GM21381 (cell line): ENCODE data around the gene GINS2.

ENCODE experiments used
- ATAC-seq: cut with Tn5 transposase; IDR thresholded peaks from one replicate; pipeline ENCODE4 v1.9.1; 2021; ENCODE audit warnings: mild to moderate bottlenecking, moderate library complexity; ENCODE audit not compliant: unreplicated experiment

Gene GINS2

GRCh38 chr16:85690469-85691064, 1.8 kb upstream of the GINS2 start:
- no peak for ATAC-seq

GRCh38 chr16:85689950-85690320, 1.2 kb upstream of the GINS2 start:
- no peak for ATAC-seq

GRCh38 chr16:85689285-85689949, 663 bp upstream of the GINS2 start:
- no peak for ATAC-seq

GRCh38 chr16:85687651-85688471, 893 bp downstream of the GINS2 start:
- ATAC-seq, result no peak

- ATAC-seq, result no peak
Observed at GRCh38 chr16:85686912-85687591, 1.7 kb downstream of the GINS2 start.

- ATAC-seq, result no peak
Observed at GRCh38 chr16:85685251-85685650, 3.5 kb downstream of the GINS2 start.

GRCh38 chr16:85683363-85683762, 5.4 kb downstream of the GINS2 start:
- no peak for ATAC-seq

- no peak for ATAC-seq
Observed at GRCh38 chr16:85682516-85682915, 6.2 kb downstream of the GINS2 start.

- no peak for ATAC-seq
Observed at GRCh38 chr16:85681255-85681654, 7.5 kb downstream of the GINS2 start.

- no peak for ATAC-seq
Observed at GRCh38 chr16:85680352-85680944, 8.3 kb downstream of the GINS2 start.

GRCh38 chr16:85679870-85680269, 8.9 kb downstream of the GINS2 start:
- no peak for ATAC-seq

GRCh38 chr16:85678821-85679220, 9.9 kb downstream of the GINS2 start:
- no peak for ATAC-seq

GRCh38 chr16:85678016-85678415, 10.7 kb downstream of the GINS2 start:
- no peak for ATAC-seq

GRCh38 chr16:85677383-85677967, 11.3 kb downstream of the GINS2 start:
- ATAC-seq, result no peak

- no peak for ATAC-seq
Observed at GRCh38 chr16:85676466-85676865, 12.3 kb downstream of the GINS2 start.

GRCh38 chr16:85675251-85675874, 13.4 kb downstream of the GINS2 start:
- no peak for ATAC-seq

- ATAC-seq, result no peak
Observed at GRCh38 chr16:85674828-85675227, 13.9 kb downstream of the GINS2 start.

- ATAC-seq, result no peak
Observed at GRCh38 chr16:85674418-85674755, 14.4 kb downstream of the GINS2 start.

GRCh38 chr16:85673529-85674417, 15.0 kb downstream of the GINS2 start:
- no peak for ATAC-seq
